Pulmonary artery endothelial cell (primary cell): ENCODE results near the gene A1CF. TPM values are rescaled to one million over a fixed set of nuclear protein-coding genes. Genes with fewer than 3 reads are reported as not detected.

Experiments used
- DNase-seq: peaks from one replicate; pipeline ENCODE4 v3.0.0-alpha.2; 2011; ENCODE audit warnings: low read depth, low spot score
- total RNA-seq: library from RNA; depleted of rRNA; stranded (reverse); fragments of >200 nt; gene quantifications from 2 replicates; pipeline ENCODE4 v1.2.3, GENCODE V29; 2014

Gene A1CF
- total RNA-seq, 1 donor from 2014 or later = not detected

DNA sequence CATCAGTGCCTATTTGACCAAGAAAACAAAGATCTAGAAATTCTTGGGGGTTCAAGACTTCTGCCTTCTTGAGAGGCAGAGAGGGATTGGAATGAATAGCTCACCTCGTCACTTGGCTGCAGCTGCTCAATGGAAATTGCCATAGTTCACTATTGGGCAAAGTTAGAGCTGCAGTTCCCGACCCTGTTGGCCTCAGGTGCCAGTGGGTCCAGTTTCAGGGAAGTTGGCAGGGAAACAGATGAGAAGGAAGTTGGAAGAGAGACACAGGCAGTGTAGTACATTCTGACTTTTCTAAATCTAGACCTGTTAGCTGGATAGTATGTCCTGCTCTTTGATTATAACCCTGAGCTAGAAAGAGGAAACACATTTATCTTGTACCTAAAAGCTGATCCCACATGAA lies 19.1 kb downstream of the A1CF start:
- no peak for DNase-seq

DNA sequence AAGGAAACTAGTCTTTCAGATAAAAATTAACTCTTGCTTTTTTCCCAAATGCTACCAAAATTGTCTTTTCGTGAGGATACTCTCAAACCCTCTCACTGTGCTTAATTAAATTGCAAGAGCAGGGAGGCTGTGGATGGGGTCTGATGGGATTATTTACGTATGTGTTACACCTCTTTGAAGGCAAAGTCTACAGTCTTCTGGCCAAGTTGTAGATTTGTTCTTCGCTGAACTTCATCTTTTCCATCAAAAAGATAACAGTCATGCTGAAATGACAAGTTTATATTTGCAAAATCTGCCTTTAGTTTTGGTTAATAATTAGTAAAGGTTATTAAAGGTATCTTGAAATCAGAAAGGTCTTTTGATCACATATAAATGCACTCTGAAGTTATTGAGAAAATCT lies 22.7 kb downstream of the A1CF start:
- no peak for DNase-seq

DNA sequence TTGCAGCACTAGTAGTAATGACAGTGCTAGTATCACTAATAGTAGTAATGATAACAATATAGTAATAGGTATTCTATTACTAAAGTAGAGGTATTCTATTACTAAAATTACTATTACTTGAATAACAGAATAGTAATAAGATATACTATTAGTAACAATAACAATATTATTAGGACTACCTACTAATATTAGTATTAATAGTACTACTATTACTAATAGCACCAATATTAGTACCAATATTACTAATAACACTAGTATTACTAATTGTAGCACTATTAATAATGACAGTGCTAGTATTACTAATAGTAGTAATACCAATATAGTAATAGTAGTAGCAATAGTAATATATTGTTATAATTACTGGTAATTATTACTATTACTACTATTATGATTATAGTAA lies 24.1 kb downstream of the A1CF start:
- no peak for DNase-seq

DNA sequence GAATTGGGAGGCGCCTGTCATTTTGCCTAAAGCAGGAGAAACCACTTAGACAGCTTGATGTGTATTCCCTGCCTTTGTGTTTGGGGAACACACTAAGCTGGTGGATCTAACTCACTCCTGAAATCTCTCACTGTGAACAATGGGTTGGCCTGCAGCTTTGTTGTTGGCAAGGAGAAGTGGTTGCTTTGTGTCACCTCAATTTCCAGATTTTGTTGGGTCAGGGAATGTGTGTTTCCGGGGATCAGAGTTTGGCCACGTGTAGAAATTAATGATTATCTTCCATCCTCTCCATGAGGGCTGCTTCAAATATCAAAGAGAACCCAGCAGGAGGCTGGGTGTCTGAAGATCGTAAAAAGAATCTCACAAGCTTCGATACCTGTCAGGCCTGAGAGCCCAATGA lies 27.8 kb downstream of the A1CF start:
- no peak for DNase-seq

DNA sequence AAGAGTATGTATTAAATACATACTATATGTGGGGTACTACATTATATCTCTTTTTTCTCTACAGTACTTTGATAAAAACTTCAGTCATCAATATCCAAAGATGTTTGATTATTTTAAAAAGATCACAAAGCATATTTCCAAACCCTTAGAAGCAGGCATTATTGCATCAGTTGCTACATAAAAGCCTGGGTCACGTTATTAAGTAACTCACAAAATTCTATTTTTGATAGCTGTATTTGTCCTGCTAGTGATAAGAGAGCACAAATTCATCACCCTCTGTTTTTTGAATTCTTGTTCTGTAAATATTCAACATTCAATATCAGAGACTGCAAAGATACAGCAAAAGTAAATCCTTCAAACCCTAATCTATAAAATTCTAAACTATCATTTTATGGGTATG lies 30.0 kb downstream of the A1CF start:
- DNase-seq = no peak

DNA sequence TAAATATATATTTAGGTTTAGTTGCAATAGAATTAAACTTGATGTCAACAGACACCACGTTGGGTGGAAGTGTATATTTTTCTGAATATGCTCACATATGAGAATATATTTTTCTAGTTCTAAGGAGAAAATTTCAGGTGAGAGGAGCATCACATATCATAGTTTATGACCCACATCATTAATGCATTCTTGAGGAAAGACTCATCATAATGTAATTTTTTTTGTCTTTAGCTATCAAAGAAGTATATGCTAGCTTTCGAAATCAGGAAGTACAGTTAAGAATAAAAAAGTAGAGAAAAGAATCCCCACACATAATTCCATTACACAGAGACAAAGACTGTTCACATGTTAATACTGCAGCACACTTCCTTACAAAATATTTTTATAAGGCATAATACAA lies 30.4 kb downstream of the A1CF start:
- no peak for DNase-seq

DNA sequence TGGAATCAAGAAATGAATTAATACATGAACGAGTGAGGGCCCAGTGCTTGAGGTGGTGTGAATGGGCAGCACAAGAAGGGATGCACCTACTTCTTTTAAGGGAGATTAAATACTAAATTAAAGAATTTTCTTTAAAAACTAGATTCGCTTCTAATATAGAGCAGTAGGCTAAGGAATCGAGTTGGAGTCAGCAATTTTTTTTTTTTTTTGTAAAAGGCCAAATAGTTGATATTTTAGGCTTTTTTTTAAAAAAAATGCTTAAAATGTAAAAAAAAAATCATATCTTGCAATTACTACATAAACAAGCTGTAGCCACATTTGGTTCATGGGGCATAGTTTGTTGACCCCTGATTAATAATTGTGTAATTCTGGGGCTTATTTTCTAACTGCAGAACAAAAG lies 31.9 kb downstream of the A1CF start:
- DNase-seq = no peak

DNA sequence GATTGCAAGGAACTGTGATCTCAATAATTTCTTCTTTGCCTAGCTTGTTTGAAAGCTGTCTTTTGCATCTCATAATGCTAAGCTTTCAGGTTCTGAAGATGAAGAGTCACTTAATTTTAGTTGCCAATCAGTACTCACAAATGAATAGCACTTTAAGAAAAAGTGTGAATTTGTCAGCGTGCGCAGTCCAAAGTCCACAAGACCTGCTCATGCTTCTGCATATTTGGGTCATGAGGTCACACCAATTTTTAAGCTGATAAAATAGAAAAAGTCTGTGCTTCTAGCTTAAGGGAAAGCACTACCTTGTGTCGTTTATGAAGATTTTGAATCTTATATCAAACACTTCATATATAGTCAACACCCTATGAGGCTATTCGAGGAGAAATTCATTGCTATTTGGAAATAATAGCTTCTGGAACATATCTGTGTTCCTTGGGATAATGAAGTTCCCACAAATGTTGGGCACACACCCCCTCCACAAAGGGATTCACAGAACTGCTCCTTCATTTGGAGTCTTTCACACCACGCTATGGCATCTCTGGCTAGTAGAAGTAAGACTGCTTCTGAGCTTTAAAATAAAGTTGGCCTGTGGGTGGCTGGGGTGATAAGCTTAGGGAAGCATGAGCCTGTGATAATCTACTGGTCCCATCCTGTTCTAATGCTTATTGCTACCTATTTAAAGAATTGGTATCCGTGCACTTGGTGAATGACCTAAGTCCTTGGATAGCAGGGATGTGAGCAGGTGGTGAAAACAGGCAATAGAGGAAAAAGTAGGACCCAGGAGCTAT lies 33.3 kb downstream of the A1CF start:
- DNase-seq = no peak

DNA sequence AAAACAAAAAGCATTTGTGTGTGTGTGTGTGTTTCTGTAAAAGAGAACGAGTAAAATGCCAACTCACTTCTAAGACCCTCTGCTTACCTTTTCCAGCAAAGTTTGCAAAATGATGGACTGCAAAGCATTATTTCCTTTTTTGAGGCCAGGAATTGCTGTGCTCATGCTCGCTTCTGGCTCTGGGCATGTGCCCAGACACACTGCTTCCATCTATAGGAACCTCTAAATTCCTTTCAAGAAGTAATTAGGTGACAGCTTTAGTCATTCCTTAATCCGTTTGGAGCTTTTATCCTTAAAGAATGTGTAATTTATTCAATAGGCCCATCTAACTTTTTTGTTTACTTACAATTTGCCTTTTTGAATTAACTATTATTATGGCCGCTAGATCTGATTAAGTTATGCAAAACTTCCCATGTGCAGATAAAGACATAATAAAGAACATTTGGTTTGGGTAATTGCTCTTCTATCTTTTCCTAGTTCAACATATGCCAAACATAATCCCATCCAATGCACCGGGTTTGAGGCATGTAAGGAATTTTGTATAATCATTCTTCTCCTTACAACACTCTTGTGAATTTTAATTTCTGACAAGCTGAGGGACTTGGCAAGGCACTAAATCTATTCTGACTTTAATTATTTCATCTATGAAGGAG lies 34.7 kb downstream of the A1CF start:
- no peak for DNase-seq

DNA sequence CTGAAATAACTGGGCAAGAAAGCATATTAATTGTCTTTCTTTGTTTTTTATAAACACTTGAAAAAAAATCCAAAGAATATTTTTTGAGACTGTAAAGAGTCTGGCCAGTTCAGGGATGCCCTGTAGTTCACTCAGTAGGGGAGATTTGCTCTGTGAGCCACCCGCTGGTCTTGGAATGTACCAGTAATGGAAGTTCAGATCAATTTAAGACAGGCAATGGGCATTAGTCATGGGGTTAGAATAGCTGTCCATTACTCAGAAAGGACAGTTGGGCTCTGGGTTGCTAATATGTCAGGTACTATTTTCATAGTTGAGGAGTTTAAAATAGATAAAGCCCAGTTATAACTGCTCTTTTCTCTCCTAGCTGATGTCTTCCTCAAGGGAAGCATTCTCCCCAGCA lies 38.7 kb downstream of the A1CF start:
- DNase-seq = no peak

DNA sequence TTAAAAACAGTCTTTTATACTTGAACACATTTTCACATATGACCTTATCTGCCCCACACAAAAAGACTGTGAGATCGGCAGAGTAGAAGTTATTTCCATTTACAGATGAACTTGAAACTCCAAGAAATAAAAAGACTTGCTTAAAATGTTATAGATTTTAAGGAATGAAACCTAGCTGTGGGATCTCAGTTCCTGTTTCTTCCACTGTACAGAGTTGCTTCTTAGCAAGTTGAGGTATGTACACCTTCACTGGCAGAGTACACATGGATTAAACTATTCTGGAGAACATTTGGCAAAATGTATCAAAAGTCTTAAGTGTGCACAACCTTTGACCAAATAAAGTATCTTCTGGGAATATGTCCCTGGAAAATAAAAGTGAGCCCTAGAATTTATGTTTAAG lies 48.3 kb downstream of the A1CF start:
- DNase-seq = no peak

DNA sequence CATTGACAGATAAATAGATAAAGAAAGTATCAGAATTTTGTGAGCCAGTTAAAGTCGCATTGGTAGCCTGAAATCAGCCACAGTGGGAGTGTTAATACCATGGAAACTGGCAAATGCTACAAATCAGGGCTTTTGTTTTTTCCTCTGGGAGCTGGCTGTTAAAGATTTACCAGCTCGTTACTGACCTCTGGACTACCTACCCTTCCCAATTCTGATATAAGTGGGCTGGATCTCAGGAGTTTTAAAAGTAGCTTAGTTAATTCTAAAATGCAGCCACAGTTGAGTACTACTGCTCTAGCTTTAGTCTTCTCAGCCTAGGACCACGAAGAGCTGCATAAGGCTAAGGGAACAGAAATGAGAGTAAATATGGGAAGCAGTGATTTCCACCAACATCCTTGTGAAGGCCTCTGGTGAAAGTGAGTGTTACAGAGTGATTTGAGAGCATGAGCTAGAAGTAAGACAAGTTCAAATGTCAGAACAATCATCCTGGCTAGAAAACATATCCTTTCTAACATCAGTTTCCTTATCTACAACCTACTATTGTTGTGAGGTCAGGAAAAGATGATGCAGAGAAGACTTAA lies 53.2 kb downstream of the A1CF start:
- DNase-seq = no peak

DNA sequence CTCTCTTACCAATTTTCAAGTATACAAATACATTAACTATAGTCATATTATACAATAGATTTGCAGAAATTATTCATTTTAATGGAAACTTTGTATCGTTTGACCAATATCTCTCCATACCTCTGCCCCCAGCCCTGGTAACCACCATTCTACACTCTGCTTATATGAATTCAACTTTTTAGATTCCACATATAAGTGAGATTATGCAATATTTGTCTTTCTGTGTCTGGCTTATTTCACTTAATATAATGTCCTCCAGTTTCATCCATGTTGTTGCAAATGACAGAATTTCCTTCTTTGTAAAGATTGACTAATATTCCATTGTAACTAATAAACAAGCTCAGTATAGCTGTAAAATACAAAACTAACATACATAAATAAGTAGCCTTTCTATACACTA lies 55.4 kb downstream of the A1CF start:
- no peak for DNase-seq

DNA sequence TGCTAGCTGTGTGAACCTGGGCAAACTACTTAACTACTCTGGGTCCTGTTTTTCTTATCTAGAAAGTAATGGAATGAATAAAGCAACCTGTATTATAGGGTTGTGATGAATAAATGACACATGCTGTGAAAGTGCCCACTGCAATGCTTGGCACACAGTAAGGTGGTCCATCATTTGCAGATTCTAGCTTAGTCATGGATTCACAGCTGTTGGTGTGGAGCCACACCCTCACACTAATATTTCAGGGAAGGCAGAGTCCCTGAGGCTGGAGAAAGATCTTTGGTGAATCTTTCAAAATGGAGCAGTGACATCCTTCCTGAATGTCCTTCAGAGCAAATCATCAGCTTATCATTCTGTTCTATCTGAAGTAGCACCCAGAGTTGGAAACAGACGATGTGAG lies 60.6 kb downstream of the A1CF start:
- DNase-seq = no peak

DNA sequence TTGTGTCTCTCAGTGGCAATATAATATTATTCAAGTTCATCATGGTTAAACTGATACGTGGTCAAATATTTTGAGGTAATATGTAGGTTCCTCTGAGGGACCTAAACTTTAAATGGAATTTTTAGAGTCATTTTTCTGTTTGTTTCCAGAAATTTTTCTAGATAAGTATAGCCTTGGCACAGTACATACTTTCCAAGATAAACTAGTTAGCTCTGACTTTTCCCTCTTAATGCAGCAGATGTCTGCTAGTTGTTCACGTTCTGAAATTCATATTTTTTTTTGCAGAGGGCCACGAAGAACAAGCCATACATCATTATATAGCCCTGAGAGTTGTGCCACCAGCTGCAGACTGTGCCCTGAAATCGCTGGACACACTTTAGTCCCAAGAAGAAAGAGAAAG lies 61.6 kb downstream of the A1CF start:
- no peak for DNase-seq

DNA sequence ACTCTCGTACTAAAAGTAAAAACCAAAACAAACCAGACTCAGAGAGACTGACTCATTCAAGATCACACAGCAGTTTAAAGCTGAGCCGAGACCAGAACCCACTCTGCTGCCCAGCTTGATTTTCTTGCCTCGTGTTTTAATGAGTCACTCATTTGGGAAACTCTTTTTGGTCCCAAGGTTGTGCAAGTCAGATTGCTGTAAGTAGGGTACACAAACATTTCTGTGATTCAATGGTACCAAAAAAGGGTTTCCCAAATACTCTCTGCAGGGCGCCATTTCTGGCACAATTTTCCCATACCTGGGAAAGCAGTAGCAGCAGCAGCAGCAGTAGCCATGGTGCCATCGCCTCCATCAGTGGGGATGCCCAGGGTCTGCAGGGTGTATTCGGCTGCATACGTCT lies 75.8 kb downstream of the A1CF start:
- DNase-seq = no peak

DNA sequence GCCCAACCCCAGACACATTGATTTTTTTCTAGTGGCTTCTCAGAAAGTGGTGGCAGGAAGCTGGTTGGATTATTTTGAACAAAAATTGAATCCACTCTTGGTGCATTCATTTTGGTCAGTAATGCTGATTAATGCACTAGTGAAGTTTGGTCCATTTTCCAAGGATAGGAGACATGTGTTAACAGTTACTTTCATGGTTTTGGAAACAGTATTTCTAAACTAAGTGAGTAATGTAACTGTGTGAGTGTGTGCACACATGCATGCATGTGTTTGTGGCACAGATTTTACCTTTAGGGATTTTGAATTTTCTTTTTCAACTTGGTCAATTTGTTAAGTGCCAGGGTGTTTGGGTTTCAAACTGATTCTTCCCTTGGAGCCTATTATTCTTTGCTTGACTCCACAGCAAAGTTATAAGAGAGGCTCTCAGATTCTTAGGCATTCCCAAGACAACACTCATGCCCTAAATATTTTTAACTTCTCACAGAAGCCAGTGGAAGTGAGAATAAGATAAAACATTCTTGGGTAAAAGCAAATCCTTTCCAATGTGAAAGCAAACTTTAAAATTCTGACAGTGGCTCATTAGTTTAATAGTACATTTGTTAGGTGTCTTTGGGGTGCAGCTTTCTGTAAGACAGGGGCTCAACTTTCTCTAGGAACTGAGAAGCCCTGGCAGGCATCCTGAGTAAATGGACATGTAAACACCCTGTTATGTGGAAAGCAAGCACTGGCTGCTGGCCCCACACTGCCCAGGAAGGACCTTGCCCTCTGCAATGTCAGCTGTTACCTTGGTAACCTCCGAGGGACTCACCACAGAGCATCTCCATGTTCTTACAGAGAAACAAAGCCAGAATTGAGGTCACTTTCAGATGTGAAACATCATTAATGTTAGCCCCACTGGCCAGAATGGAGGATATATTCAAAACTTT lies 77.3 kb downstream of the A1CF start:
- DNase-seq = no peak

DNA sequence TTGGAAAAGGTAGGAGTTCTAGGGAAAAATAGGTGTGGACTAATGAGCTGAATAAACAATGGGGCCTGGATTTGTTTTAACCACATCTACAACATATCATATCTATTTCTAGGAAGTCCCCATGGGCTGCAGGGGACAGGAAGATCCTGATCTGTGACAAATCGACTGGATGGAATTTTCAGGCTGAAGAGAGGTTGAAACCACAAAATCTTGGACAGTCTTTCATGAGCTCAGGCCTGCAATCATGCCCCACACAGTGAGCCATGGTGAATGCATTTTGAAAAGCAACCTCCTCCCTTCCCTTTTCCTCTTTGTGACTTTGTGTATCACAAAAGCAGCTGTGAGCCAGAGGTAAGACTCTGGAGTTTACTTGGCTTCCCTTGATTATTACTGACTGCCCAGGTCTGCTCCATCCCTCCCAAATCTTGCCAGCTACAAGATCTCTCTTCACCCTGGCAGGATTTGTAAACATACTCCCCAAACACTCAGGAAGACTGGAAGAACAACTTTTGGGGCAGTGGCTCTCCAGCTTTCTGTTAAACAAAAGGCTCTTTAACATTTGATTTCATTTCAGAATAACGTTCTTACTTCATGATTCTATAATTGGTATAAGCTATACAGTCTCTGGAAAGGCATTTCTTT lies 79.3 kb downstream of the A1CF start:
- DNase-seq = no peak

DNA sequence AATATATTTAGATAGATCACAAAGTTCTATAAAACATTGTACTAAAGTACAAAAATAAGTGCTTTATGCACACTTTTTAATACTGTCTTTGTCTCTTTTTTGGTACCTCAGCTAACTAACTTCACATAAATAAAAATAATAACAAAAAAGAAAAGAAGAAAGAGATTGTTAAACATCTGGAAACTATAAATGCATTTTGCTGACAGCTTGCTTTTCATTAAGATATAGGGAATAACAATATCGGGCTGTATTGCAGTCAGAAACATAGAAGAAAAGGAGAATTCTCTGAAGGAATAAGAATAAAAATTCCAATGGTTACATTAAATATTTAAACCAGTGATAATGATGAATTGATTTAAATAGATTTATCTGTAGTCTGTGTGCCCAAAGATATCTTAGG lies 85.8 kb downstream of the A1CF start:
- no peak for DNase-seq

DNA sequence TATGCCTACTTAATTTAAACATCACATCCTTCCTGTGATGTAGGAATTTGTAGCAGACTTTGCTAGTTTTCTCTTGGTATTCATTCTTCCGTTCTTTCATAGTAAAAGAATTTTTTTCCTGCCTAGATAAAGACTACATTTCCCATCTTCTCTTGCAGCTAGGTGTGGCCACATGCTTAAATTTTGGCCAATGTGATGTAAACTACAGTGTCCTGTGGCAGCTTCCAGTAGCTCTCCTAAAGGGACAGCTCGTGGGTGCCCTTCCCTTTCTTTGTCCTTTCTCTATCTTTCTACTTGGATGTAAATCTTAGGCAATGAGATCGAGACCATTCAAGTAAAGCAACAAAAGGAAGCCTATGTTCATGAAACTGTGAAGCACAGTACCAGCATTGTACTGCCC lies 87.1 kb downstream of the A1CF start:
- no peak for DNase-seq

DNA sequence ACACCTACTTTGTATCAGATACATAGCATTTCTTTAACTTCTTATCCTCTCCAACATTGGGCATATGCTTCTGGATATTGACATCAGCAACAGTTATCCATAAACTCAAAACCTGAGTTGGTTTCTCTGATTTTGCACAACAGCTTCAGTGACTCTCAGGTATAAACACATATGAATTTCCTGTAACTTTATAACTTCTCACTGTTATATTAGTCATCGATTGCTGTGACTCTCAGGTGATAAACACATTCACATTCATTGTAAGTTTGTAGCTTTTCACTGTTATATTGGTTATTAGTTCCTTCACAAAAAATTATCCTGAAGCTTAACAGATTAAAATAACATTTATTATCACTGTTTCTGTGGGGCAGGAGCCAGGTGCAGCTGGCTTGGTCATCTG lies 88.7 kb downstream of the A1CF start:
- no peak for DNase-seq
